ENCODE measurements around the gene CLMP. TPM values are rescaled to one million over a fixed set of nuclear protein-coding genes. Genes with fewer than 3 reads are reported as not detected.

The CLMP gene
- total and polyA plus RNA-seq, 2 experiments from 2014 or later: 7.1 to 18.4 TPM

DNA sequence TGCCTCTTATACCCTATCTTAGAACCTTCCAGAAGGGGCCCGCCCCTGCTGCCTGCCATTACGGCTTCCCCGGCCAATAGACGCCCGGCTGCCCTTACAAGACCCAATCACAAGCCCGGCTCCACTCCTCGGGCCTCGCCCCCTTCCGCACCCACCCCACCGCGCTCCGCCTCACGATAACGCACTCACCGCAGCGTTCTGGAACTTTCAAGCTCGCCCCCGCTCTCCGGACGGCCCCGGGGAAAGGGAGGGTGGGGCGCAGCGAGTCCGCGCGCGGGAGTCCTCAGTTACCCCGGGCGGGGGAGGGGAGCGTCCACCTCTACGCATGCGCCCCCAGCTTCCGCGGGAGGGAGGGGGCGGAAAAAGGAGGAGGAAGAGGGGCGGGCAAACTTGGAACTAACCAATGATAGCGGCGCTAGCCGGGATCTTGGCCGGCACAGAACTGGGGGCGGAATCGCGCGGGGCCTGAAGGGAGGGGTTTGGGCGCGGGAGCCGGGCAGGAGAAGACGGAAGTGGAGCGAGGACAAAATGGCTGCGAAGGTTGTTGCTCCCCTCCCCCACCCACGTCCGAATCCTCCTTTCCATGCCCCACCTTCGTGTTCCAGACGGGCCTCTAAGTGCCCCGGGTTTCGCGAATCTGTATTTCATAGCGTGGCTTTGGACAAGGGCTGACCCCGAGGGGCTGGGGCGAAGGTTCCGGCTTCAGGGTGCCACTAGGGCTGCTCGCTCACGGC lies 132.7 kb downstream of the CLMP start:
- peak overlapping the region; percentile 100 for H3K4me3 Mint-ChIP-seq
- H3K36me3 ChIP-seq (ENCODE audit: insufficient read depth): peaks cover 39% of the 10 kb centered on the region
- H3K9me3 Mint-ChIP-seq: peaks cover 16% of the 10 kb centered on the region; the same call in 2 of the 3 replicates
- no peak overlapping the region for H2AFZ ChIP-seq
- H3K27me3 ChIP-seq (ENCODE audit: insufficient read depth): no peaks in the 10 kb centered on the region
- H3K4me2 ChIP-seq: peak overlapping the region; percentile 91
- H3K4me1 ChIP-seq (ENCODE audit: insufficient read depth): peaks cover 35% of the 10 kb centered on the region
- H3K4me3 ChIP-seq: peak overlapping the region; percentile 99
- H3K4me1 Mint-ChIP-seq: peaks cover 55% of the 10 kb centered on the region
- H3K27me3 Mint-ChIP-seq (ENCODE audit: insufficient read depth, low read depth, poor library complexity): peaks cover 32% of the 10 kb centered on the region
- no peaks in the 10 kb centered on the region for H3K9me2 ChIP-seq (ENCODE audit: insufficient read depth)
- H3K36me3 Mint-ChIP-seq (ENCODE audit: low read depth): peaks cover 53% of the 10 kb centered on the region
- H3F3A ChIP-seq (replicated peaks; ENCODE audit: low read depth): peaks cover 45% of the 10 kb centered on the region
- DNase-seq (ENCODE audit: low spot score): peak; percentile 99
- H3K27ac Mint-ChIP-seq: peak overlapping the region; percentile 98
- peaks cover 74% of the 10 kb centered on the region for H3K79me2 ChIP-seq (replicated peaks; ENCODE audit: insufficient read depth)
- peak; percentile 92 for ATAC-seq
- 0 out of 2 replicates have a peak, but pooled peaks have one; percentile 16 for TF ChIP-seq CREB1 (CRISPR knock-in tag; IDR thresholded peaks at IDR 0.05; ENCODE audit: low read depth)
- TF ChIP-seq JUNB (IDR thresholded peaks at IDR 0.05; ENCODE audit: unreplicated experiment): no peak
- 0 out of 2 replicates have a peak, but pooled peaks have one; percentile 41 for TF ChIP-seq ETS1 (IDR thresholded peaks at IDR 0.05)
- no peak for TF ChIP-seq EZH2 (IDR thresholded peaks at IDR 0.05; ENCODE audit: low read depth, unreplicated experiment)
- no peak for TF ChIP-seq STAT1 (IDR thresholded peaks at IDR 0.05; ENCODE audit: unreplicated experiment)
- peak; percentile 50 for TF ChIP-seq POLR2AphosphoS5 (IDR thresholded peaks at IDR 0.05; ENCODE audit: low read depth)
- H4K20me1 ChIP-seq (replicated peaks; ENCODE audit: insufficient read depth): peaks cover 42% of the 10 kb centered on the region
- H3K27ac ChIP-seq (ENCODE audit: low read depth): peak overlapping the region; percentile 99

- no peak within 1 kb of the TSS; the same call in 1 of the 2 replicates for H2AFZ ChIP-seq
Observed at GRCh38 chr11:123061403-123062157, 133.5 kb downstream of the CLMP start, which contains the start of gene HSPA8. TSS of gene HSPA8 (minus strand) at chr11:123062136. CDS start at chr11:123061324, 812 bp downstream.

More at GRCh38 chr11:123061403-123062157, 133.5 kb downstream of the CLMP start, which contains the start of gene HSPA8:
- Histone ChIP-seq H3K36me3 (ENCODE audit: insufficient read depth) (peaks cover 47% of the 10 kb centered on the region), H3K4me1 (ENCODE audit: insufficient read depth) (peaks cover 35% of the 10 kb centered on the region), H3K4me3 (peak within 1 kb of the TSS; percentile 99), H3K9me2 (ENCODE audit: insufficient read depth) (no peaks in the 10 kb centered on the region), H3K79me2 (replicated peaks; ENCODE audit: insufficient read depth) (peaks cover 78% of the 10 kb centered on the region), H4K20me1 (replicated peaks; ENCODE audit: insufficient read depth) (peaks cover 49% of the 10 kb centered on the region), H3K4me2 (peak within 1 kb of the TSS; percentile 91), H3K27me3 (ENCODE audit: insufficient read depth) (no peaks in the 10 kb centered on the region), H3K27ac (ENCODE audit: low read depth) (peak within 1 kb of the TSS; percentile 99), H3F3A (replicated peaks; ENCODE audit: low read depth) (peaks cover 53% of the 10 kb centered on the region)
- peaks cover 60% of the 10 kb centered on the region for H3K36me3 Mint-ChIP-seq (ENCODE audit: low read depth)
- H3K27ac Mint-ChIP-seq: peak within 1 kb of the TSS; percentile 98
- peak within 1 kb of the TSS; percentile 100 for H3K4me3 Mint-ChIP-seq
- peak; percentile 95 for TF ChIP-seq POLR2AphosphoS5 (IDR thresholded peaks at IDR 0.05; ENCODE audit: low read depth)
- TF ChIP-seq CREB1 (CRISPR knock-in tag; IDR thresholded peaks at IDR 0.05; ENCODE audit: low read depth): no peak
- TF ChIP-seq ETS1 (IDR thresholded peaks at IDR 0.05): peak; percentile 63; the same call in 1 of the 2 replicates
- 0 out of 2 replicates have a peak, but pooled peaks have one; percentile 80 for TF ChIP-seq ZNF114 (CRISPR knock-in tag; IDR thresholded peaks at IDR 0.05)
- TF ChIP-seq ZNF462 (CRISPR knock-in tag; IDR thresholded peaks at IDR 0.05): no peak
- no peak for TF ChIP-seq JUNB (IDR thresholded peaks at IDR 0.05; ENCODE audit: unreplicated experiment)
- no peak for TF ChIP-seq EZH2 (IDR thresholded peaks at IDR 0.05; ENCODE audit: low read depth, unreplicated experiment)
- ATAC-seq (peak; percentile 12), DNase-seq (ENCODE audit: low spot score) (peak; percentile 38)
- peaks cover 16% of the 10 kb centered on the region; the same call in 2 of the 3 replicates for H3K9me3 Mint-ChIP-seq
- H3K4me1 Mint-ChIP-seq: peaks cover 55% of the 10 kb centered on the region
- H3K27me3 Mint-ChIP-seq (ENCODE audit: insufficient read depth, low read depth, poor library complexity): peaks cover 35% of the 10 kb centered on the region
